ENCODE data around the gene GCC1. TPM values are rescaled to one million over a fixed set of nuclear protein-coding genes. Genes with fewer than 3 reads are reported as not detected.
"Not testable (repeated sequence)": the region's sequence is repeated elsewhere in the genome, so short reads cannot be mapped to it uniquely, and the experiment has no call there.

The GCC1 gene
- polyA plus RNA-seq, 4 donors: 7.0 to 14.3 (median 9.7) TPM

GRCh38 chr7:127540461-127540860 is 44.9 kb downstream of the GCC1 start:
- not testable (repeated sequence) for FAIRE-seq
- 77 to 92% (median 86%) methylated on average over 7 to 10 of the region's 10 CpGs for WGBS, 3 donors

DNA sequence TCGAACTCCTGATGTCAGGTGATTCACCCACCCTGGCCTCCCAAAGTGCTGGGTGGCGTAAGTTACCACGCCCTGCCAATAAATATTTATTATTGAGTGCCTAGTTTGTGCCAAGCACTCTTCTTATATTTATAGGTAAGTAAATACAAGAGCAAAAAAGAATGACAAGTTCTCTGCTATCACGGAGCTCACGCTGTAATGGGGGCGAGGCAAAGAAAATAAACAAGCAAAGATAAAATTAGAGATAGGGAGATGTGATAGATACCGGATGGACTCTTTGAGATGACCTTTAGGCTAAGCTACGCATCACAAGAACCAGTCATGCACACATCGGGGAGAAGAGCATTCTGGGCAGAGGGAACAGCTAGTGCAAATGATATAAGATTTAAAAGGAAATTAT is 46.3 kb downstream of the GCC1 start:
- WGBS, 3 donors: 56 to 75% (median 71%) methylated on average over 9 of the region's 9 CpGs
- peaks cover 0 to 14% (median 6%) of the 10 kb centered on the region in 3 donors for H3K27me3 ChIP-seq (ENCODE audit: control insufficient read depth in 3 of 3, insufficient read depth in 3 of 3, low read length in 3 of 3)
- H3K27ac ChIP-seq (ENCODE audit: low read depth in 1 of 3, low read length in 2 of 3): no peak overlapping the region
- DNase-seq (no peak), FAIRE-seq (no peak)
- no peaks in the 10 kb centered on the region for H3K9me3 ChIP-seq (ENCODE audit: control insufficient read depth in 2 of 2, insufficient read depth in 1 of 2, low read depth in 1 of 2, low read length in 1 of 2)
- H3K36me3 ChIP-seq (ENCODE audit: control insufficient read depth in 3 of 3, insufficient read depth in 2 of 3, low read depth in 1 of 3, low read length in 3 of 3): no peaks in the 10 kb centered on the region
- no peak overlapping the region for H3K4me3 ChIP-seq (ENCODE audit: low read depth in 1 of 3, low read length in 3 of 3)
- no peaks in the 10 kb centered on the region for H3K4me1 ChIP-seq (ENCODE audit: control insufficient read depth in 3 of 3, insufficient read depth in 2 of 3, low read depth in 1 of 3, low read length in 2 of 3)

More at GRCh38 chr7:127540461-127540860, 44.9 kb downstream of the GCC1 start:
- not testable (repeated sequence) for H3K9me3 ChIP-seq (ENCODE audit: control insufficient read depth in 2 of 2, insufficient read depth in 1 of 2, low read depth in 1 of 2, low read length in 1 of 2); H3K36me3 ChIP-seq (ENCODE audit: control insufficient read depth in 3 of 3, insufficient read depth in 2 of 3, low read depth in 1 of 3, low read length in 3 of 3); H3K27ac ChIP-seq (ENCODE audit: low read depth in 1 of 3, low read length in 2 of 3); DNase-seq; H3K4me3 ChIP-seq (ENCODE audit: low read depth in 1 of 3, low read length in 3 of 3); H3K4me1 ChIP-seq (ENCODE audit: control insufficient read depth in 3 of 3, insufficient read depth in 2 of 3, low read depth in 1 of 3, low read length in 2 of 3)
- peaks cover 0 to 14% (median 2%) of the 10 kb centered on the region in 3 donors for H3K27me3 ChIP-seq (ENCODE audit: control insufficient read depth in 3 of 3, insufficient read depth in 3 of 3, low read length in 3 of 3)

DNA sequence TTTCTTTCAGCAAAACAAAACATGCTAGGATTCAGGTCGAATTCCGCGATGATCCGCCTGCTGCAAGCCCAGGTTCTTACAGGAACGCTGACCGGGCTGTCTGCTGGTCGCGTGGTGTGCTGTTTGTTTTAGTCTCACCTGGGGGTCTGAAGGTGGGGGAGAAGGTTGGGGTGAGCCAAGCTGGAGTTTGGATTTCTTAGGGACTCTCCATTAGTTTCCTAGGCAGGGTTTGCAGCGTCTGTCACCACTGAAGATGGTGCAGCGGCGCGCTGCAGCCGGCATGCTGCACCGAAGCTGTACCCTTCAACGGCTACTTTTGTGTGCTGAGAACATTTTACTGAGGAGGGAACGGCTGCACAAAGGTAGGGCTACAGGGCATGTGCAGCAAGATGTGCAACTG is 48.7 kb downstream of the GCC1 start:
- H3K27ac ChIP-seq (ENCODE audit: low read depth in 1 of 3, low read length in 2 of 3): no peak overlapping the region
- no peak for DNase-seq
- peaks cover 0 to 14% (median 6%) of the 10 kb centered on the region in 3 donors for H3K27me3 ChIP-seq (ENCODE audit: control insufficient read depth in 3 of 3, insufficient read depth in 3 of 3, low read length in 3 of 3)
- no peaks in the 10 kb centered on the region for H3K9me3 ChIP-seq (ENCODE audit: control insufficient read depth in 2 of 2, insufficient read depth in 1 of 2, low read depth in 1 of 2, low read length in 1 of 2)
- FAIRE-seq: no peak
- no peak overlapping the region for H3K4me3 ChIP-seq (ENCODE audit: low read depth in 1 of 3, low read length in 3 of 3)
- no peaks in the 10 kb centered on the region for H3K4me1 ChIP-seq (ENCODE audit: control insufficient read depth in 3 of 3, insufficient read depth in 2 of 3, low read depth in 1 of 3, low read length in 2 of 3)
- no peaks in the 10 kb centered on the region for H3K36me3 ChIP-seq (ENCODE audit: control insufficient read depth in 3 of 3, insufficient read depth in 2 of 3, low read depth in 1 of 3, low read length in 3 of 3)
- 8 to 24% (median 23%) methylated on average over 16 of the region's 16 CpGs for WGBS, 3 donors

GRCh38 chr7:127536394-127536691 is 49.1 kb downstream of the GCC1 start:
- H3K27ac ChIP-seq (ENCODE audit: low read depth in 1 of 3, low read length in 2 of 3): no peak overlapping the region
- H3K36me3 ChIP-seq (ENCODE audit: control insufficient read depth in 3 of 3, insufficient read depth in 2 of 3, low read depth in 1 of 3, low read length in 3 of 3): no peaks in the 10 kb centered on the region
- DNase-seq (no peak), FAIRE-seq (no peak)
- no peak overlapping the region for H3K4me3 ChIP-seq (ENCODE audit: low read depth in 1 of 3, low read length in 3 of 3)
- WGBS, 3 donors: 65 to 83% (median 70%) methylated on average over 2 of the region's 2 CpGs
- no peaks in the 10 kb centered on the region for H3K4me1 ChIP-seq (ENCODE audit: control insufficient read depth in 3 of 3, insufficient read depth in 2 of 3, low read depth in 1 of 3, low read length in 2 of 3)
- H3K9me3 ChIP-seq (ENCODE audit: control insufficient read depth in 2 of 2, insufficient read depth in 1 of 2, low read depth in 1 of 2, low read length in 1 of 2): no peaks in the 10 kb centered on the region
- H3K27me3 ChIP-seq (ENCODE audit: control insufficient read depth in 3 of 3, insufficient read depth in 3 of 3, low read length in 3 of 3): peaks cover 0 to 14% (median 6%) of the 10 kb centered on the region in 3 donors

DNA sequence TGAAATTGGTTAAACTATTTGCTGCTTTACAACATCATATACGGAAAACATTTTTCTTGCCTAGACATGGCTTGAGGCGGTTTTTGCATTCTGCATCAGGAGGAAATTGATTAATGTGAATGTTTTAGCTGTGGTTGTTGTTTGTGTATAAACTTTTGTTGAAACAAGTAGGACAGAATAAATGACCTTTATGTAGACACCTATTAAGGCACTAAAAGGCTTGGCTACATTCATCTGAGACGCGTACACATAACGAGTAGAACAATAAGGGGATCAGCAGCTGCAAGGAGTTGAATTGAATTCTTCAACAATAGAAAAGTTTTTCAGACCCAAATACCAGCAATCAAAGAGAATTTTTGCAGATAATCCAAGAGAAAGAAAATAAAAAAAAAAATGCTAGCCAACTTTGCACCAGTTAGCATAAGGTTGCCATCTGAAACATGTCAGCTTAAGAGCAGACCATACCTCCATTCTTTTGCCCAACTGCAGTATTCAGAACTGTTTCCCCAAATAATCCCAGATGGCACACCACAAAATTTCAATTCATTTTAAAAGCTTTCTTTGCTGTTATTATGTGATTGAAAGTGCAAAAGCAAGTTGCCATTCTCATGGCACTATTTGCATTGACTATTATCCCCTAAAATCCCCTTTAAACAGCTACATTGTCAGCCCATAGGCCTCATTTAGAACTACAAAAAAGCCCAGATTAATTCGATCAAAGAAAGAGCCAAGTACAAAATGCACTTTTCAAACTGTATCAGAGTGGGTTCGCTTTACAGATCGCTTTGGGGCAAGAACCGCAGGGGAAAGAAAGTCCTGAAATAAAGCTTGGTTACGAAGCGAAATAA is 49.6 kb downstream of the GCC1 start:
- WGBS, 3 donors: 89 to 93% (median 89%) methylated on average over 11 of the region's 11 CpGs
- H3K4me3 ChIP-seq (ENCODE audit: low read depth in 1 of 3, low read length in 3 of 3): no peak overlapping the region

DNA sequence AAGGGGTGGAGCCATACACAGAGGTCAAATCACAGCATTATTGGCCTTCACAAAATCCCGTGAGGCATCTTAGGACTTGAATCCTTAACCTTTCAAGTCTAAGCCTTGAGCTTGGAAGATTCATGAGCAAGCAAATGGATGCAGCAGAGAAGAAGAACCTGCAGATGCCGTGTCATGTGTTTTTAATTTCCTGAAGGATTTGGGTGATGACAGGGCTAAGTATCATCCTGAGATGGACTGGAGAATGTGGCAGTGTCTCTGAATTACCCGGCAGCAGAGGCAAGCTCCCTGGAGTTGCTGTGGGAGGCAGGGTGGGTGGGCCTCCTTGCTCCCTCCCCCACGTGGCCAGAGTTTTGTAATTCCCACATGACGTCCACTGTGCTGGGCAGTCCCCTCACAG is 50.8 kb downstream of the GCC1 start:
- no peak overlapping the region for H3K4me3 ChIP-seq (ENCODE audit: low read depth in 1 of 3, low read length in 3 of 3)
- no peaks in the 10 kb centered on the region for H3K4me1 ChIP-seq (ENCODE audit: control insufficient read depth in 3 of 3, insufficient read depth in 2 of 3, low read depth in 1 of 3, low read length in 2 of 3)
- no peak overlapping the region for H3K27ac ChIP-seq (ENCODE audit: low read depth in 1 of 3, low read length in 2 of 3)
- H3K9me3 ChIP-seq (ENCODE audit: control insufficient read depth in 2 of 2, insufficient read depth in 1 of 2, low read depth in 1 of 2, low read length in 1 of 2): no peaks in the 10 kb centered on the region
- no peak for FAIRE-seq
- 46 to 62% (median 60%) methylated on average over 5 of the region's 5 CpGs for WGBS, 3 donors
- DNase-seq: no peak
- H3K36me3 ChIP-seq (ENCODE audit: control insufficient read depth in 3 of 3, insufficient read depth in 2 of 3, low read depth in 1 of 3, low read length in 3 of 3): no peaks in the 10 kb centered on the region
- H3K27me3 ChIP-seq (ENCODE audit: control insufficient read depth in 3 of 3, insufficient read depth in 3 of 3, low read length in 3 of 3): peaks cover 0 to 14% (median 6%) of the 10 kb centered on the region in 3 donors

More for the DNA sequence above, 49.6 kb downstream of the GCC1 start:
- Histone ChIP-seq H3K4me1 (ENCODE audit: control insufficient read depth in 3 of 3, insufficient read depth in 2 of 3, low read depth in 1 of 3, low read length in 2 of 3) (no peaks in the 10 kb centered on the region), H3K9me3 (ENCODE audit: control insufficient read depth in 2 of 2, insufficient read depth in 1 of 2, low read depth in 1 of 2, low read length in 1 of 2) (no peaks in the 10 kb centered on the region), H3K27me3 (ENCODE audit: control insufficient read depth in 3 of 3, insufficient read depth in 3 of 3, low read length in 3 of 3) (peaks cover 0 to 14% (median 6%) of the 10 kb centered on the region in 3 donors), H3K36me3 (ENCODE audit: control insufficient read depth in 3 of 3, insufficient read depth in 2 of 3, low read depth in 1 of 3, low read length in 3 of 3) (no peaks in the 10 kb centered on the region), H3K27ac (ENCODE audit: low read depth in 1 of 3, low read length in 2 of 3) (no peak overlapping the region)
- no peak for FAIRE-seq
- DNase-seq: no peak

DNA sequence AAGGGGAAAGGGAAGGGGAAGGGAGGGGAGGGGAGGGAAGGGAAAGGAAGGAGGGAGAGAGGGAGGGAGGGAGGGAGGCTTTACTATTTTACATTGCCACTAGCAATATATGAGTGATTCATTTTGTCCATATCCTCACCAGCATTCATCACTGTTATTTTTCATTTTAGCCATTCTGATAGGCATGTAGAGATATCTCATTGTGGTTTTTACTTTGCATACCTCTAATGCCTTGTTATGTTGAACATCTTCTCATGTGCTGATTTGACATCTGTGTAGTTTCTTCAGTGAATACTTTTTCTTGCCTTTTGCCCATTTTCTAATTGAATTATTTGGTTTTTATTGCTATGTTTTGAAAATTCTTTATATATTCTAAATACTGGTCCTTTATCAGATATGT is 52.7 kb downstream of the GCC1 start:
- FAIRE-seq (no peak), DNase-seq (no peak)

DNA sequence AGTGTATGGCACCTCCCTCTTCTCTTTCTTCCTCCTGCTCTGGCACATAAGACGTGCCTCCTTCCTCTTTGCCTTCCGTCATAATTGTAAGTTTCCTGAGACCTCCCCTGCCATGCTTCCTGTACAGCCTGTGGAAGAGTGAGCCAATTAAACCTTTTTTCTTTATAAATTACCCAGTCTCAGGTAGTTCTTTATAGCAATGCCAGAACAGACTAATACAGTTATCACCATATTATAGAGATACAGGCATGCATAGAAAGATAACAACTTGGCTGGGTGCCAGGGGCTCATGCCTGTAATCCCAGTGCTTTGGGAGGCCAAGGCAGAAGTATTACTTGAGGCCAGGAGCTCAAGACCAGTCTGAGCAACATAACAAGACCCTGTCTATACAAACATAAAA is 53.2 kb downstream of the GCC1 start:
- no peak overlapping the region for H3K4me3 ChIP-seq (ENCODE audit: low read depth in 1 of 3, low read length in 3 of 3)
- H3K9me3 ChIP-seq (ENCODE audit: control insufficient read depth in 2 of 2, insufficient read depth in 1 of 2, low read depth in 1 of 2, low read length in 1 of 2): no peaks in the 10 kb centered on the region
- no peaks in the 10 kb centered on the region for H3K4me1 ChIP-seq (ENCODE audit: control insufficient read depth in 3 of 3, insufficient read depth in 2 of 3, low read depth in 1 of 3, low read length in 2 of 3)
- no peak overlapping the region for H3K27ac ChIP-seq (ENCODE audit: low read depth in 1 of 3, low read length in 2 of 3)
- FAIRE-seq (no peak), DNase-seq (peak in 1 of 2 donors; percentile 5)
- H3K36me3 ChIP-seq (ENCODE audit: control insufficient read depth in 3 of 3, insufficient read depth in 2 of 3, low read depth in 1 of 3, low read length in 3 of 3): no peaks in the 10 kb centered on the region
- WGBS, 3 donors: 0 to 37% (median 17%) methylated on average over 2 of the region's 2 CpGs
- peaks cover 0 to 11% (median 6%) of the 10 kb centered on the region in 3 donors for H3K27me3 ChIP-seq (ENCODE audit: control insufficient read depth in 3 of 3, insufficient read depth in 3 of 3, low read length in 3 of 3)

More for the DNA sequence above, 52.7 kb downstream of the GCC1 start:
- Histone ChIP-seq H3K27me3 (ENCODE audit: control insufficient read depth in 3 of 3, insufficient read depth in 3 of 3, low read length in 3 of 3) (peaks cover 0 to 14% (median 6%) of the 10 kb centered on the region in 3 donors), H3K4me3 (ENCODE audit: low read depth in 1 of 3, low read length in 3 of 3) (no peak overlapping the region), H3K4me1 (ENCODE audit: control insufficient read depth in 3 of 3, insufficient read depth in 2 of 3, low read depth in 1 of 3, low read length in 2 of 3) (no peaks in the 10 kb centered on the region), H3K36me3 (ENCODE audit: control insufficient read depth in 3 of 3, insufficient read depth in 2 of 3, low read depth in 1 of 3, low read length in 3 of 3) (no peaks in the 10 kb centered on the region), H3K27ac (ENCODE audit: low read depth in 1 of 3, low read length in 2 of 3) (no peak overlapping the region), H3K9me3 (ENCODE audit: control insufficient read depth in 2 of 2, insufficient read depth in 1 of 2, low read depth in 1 of 2, low read length in 1 of 2) (no peaks in the 10 kb centered on the region)

Data from small intestine (tissue), 7 donors.